Cortex of kidney (tissue), 1 donor: ENCODE data around the gene SCAANT1.

Source experiments
- DNase-seq: peaks from one replicate; lab custom pipeline; 2025; lab: John Stamatoyannopoulos, UW

The SCAANT1 gene

GRCh38 chr3:63900459-63900858 lies 11.7 kb downstream of the SCAANT1 start:
- no peak for DNase-seq

GRCh38 chr3:63900010-63900409 lies 12.2 kb downstream of the SCAANT1 start:
- no peak for DNase-seq

GRCh38 chr3:63896332-63897030 lies 15.7 kb downstream of the SCAANT1 start:
- DNase-seq: no peak

GRCh38 chr3:63895422-63896189 lies 16.6 kb downstream of the SCAANT1 start:
- DNase-seq: no peak

- no peak for DNase-seq
These were observed 19.3 kb downstream of the SCAANT1 start for GRCh38 chr3:63892773-63893352.

GRCh38 chr3:63891518-63891917 lies 20.7 kb downstream of the SCAANT1 start:
- DNase-seq: no peak

GRCh38 chr3:63886858-63887257 lies 25.3 kb downstream of the SCAANT1 start:
- no peak for DNase-seq

- DNase-seq: no peak
These were observed 31.5 kb downstream of the SCAANT1 start for GRCh38 chr3:63880653-63881052.

GRCh38 chr3:63878394-63879060 lies 33.7 kb downstream of the SCAANT1 start:
- DNase-seq: no peak

GRCh38 chr3:63877737-63878393 lies 34.3 kb downstream of the SCAANT1 start:
- no peak for DNase-seq

- no peak for DNase-seq
These were observed 35.9 kb downstream of the SCAANT1 start for GRCh38 chr3:63876260-63876659.

- no peak for DNase-seq
These were observed 36.7 kb downstream of the SCAANT1 start for GRCh38 chr3:63875510-63875909.

GRCh38 chr3:63874769-63875168 lies 37.4 kb downstream of the SCAANT1 start:
- no peak for DNase-seq

GRCh38 chr3:63872135-63872924 lies 39.9 kb downstream of the SCAANT1 start:
- DNase-seq: no peak

GRCh38 chr3:63870615-63871005 lies 41.6 kb downstream of the SCAANT1 start:
- no peak for DNase-seq

GRCh38 chr3:63869940-63870614 lies 42.1 kb downstream of the SCAANT1 start:
- no peak for DNase-seq

GRCh38 chr3:63867225-63867624 lies 45.0 kb downstream of the SCAANT1 start:
- DNase-seq: no peak

- DNase-seq: no peak
These were observed 47.2 kb downstream of the SCAANT1 start for GRCh38 chr3:63864965-63865327.

GRCh38 chr3:63864008-63864964 lies 47.9 kb downstream of the SCAANT1 start:
- DNase-seq: no peak
